HCT116 (cell line): ENCODE measurements around the gene ADGRG4.

Experiments
- CTCF ChIP-seq, 3 experiments: fragments of 200-600 bp in 1 of 3; sonication (generic) in 1 of 3; IDR thresholded peaks in 2 of 3; conservative IDR thresholded peaks in 1 of 3; 2 replicates each; pipeline ENCODE4 v1.5.1; 2012 to 2017; ENCODE audit warnings: low read depth in 2 of 3, low read length in 2 of 3, antibody characterized with exemption in 1 of 3, borderline replicate concordance in 1 of 3, control low read depth in 1 of 3, mild to moderate bottlenecking in 1 of 3, mixed read lengths in 1 of 3, mixed run types in 1 of 3, moderate library complexity in 1 of 3; ENCODE audit not compliant: insufficient read depth in 1 of 3
- POLR2A ChIP-seq: IDR thresholded peaks from 2 replicates; pipeline ENCODE4 v1.7.0; 2011; ENCODE audit warnings: borderline replicate concordance; ENCODE audit not compliant: insufficient read depth, insufficient read length; ENCODE audit errors: extremely low read depth
- POLR2AphosphoS5 ChIP-seq: IDR thresholded peaks from 2 replicates; pipeline ENCODE4 v1.6.1; 2011; ENCODE audit warnings: mild to moderate bottlenecking, low read depth, low read length, moderate library complexity
- TF ChIP-seq, protein P1 (sequence below): IDR thresholded peaks from 2 replicates; pipeline ENCODE4 v1.6.1; 2011; ENCODE audit warnings: mild to moderate bottlenecking, low read length, moderate library complexity; ENCODE audit not compliant: insufficient replicate concordance; ENCODE audit errors: extremely low read depth

GRCh38 chrX:136464589-136464988 is 163.8 kb downstream of the ADGRG4 start:
- TF ChIP-seq CTCF (IDR thresholded peaks at IDR 0.05 in 2 of 3, conservative IDR thresholded peaks at IDR 0.05 in 1 of 3; ENCODE audit: borderline replicate concordance in 1 of 3, insufficient read depth in 1 of 3, low read depth in 2 of 3, low read length in 2 of 3) (no peak), POLR2AphosphoS5 (no peak), POLR2A (no peak)
- TF ChIP-seq, protein P1, sequence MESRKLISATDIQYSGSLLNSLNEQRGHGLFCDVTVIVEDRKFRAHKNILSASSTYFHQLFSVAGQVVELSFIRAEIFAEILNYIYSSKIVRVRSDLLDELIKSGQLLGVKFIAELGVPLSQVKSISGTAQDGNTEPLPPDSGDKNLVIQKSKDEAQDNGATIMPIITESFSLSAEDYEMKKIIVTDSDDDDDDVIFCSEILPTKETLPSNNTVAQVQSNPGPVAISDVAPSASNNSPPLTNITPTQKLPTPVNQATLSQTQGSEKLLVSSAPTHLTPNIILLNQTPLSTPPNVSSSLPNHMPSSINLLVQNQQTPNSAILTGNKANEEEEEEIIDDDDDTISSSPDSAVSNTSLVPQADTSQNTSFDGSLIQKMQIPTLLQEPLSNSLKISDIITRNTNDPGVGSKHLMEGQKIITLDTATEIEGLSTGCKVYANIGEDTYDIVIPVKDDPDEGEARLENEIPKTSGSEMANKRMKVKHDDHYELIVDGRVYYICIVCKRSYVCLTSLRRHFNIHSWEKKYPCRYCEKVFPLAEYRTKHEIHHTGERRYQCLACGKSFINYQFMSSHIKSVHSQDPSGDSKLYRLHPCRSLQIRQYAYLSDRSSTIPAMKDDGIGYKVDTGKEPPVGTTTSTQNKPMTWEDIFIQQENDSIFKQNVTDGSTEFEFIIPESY: no peak
